ENCODE results near the gene HOXB8.

DNA sequence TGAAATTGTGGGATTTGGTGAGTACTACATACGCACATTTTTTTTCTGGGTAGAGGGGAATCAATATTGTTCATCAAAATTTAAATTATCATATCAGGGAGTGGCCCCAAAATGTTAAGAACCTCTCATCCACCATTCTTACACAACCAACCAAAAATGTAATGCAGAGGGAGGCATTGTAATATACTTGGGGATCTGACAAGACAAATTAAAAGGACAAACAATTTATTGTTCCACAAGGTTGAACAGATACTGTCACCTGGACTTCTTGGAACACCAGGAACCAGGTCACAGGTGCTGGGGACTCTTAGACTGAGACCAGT lies 25.7 kb upstream of the HOXB8 start:
- TF ChIP-seq POLR2AphosphoS5 (IDR thresholded peaks at IDR 0.05; ENCODE audit: low read depth, low read length) = no peak
- TF ChIP-seq, protein P1, sequence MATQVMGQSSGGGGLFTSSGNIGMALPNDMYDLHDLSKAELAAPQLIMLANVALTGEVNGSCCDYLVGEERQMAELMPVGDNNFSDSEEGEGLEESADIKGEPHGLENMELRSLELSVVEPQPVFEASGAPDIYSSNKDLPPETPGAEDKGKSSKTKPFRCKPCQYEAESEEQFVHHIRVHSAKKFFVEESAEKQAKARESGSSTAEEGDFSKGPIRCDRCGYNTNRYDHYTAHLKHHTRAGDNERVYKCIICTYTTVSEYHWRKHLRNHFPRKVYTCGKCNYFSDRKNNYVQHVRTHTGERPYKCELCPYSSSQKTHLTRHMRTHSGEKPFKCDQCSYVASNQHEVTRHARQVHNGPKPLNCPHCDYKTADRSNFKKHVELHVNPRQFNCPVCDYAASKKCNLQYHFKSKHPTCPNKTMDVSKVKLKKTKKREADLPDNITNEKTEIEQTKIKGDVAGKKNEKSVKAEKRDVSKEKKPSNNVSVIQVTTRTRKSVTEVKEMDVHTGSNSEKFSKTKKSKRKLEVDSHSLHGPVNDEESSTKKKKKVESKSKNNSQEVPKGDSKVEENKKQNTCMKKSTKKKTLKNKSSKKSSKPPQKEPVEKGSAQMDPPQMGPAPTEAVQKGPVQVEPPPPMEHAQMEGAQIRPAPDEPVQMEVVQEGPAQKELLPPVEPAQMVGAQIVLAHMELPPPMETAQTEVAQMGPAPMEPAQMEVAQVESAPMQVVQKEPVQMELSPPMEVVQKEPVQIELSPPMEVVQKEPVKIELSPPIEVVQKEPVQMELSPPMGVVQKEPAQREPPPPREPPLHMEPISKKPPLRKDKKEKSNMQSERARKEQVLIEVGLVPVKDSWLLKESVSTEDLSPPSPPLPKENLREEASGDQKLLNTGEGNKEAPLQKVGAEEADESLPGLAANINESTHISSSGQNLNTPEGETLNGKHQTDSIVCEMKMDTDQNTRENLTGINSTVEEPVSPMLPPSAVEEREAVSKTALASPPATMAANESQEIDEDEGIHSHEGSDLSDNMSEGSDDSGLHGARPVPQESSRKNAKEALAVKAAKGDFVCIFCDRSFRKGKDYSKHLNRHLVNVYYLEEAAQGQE (IDR thresholded peaks at IDR 0.05; ENCODE audit: insufficient read depth in 1 of 2, low read depth in 2 of 2, low read length in 2 of 2) = no peak
